Activated naive CD8-positive, alpha-beta T cell treated with anti-CD3 and anti-CD28 coated beads, Interleukin-2, amount 50 U/mL, for 16 hours (primary cell): ENCODE results near the gene IMMP2L.

Source experiments
- DNase-seq: peaks from one replicate; pipeline ENCODE4 v3.0.0-alpha.2; 2020; ENCODE audit warnings: low read depth, low spot score

IMMP2L gene

GRCh38 chr7:111104710-111105109, 457.6 kb downstream of the IMMP2L start:
- no peak for DNase-seq

DNA sequence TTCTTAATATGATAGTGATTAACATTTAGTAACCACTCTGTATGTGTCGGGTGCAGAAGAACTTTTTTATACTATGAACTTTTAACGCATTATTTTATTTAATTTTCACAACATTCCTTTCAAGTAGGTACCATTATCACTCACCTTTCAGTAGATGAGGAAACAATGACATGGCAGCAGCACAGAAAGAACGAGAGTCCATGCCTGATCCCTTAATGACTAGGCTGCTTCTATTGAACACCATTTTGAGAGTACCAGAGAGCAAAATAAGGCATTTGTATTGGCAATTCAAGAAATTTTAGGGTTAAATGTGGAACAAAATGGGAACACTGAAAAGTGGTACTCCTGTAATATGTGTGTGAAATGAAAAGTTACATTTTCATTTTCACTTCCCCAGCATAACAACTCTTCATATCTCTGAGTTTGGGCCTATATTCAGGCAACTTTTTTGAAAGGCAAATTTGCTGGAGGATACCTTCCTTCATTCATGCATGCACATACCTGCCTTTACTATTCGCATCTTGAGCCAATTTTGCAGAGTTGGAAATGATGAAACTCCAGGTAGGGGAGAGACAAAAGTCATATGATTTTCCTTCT, 458.5 kb downstream of the IMMP2L start:
- DNase-seq, result no peak

- no peak for DNase-seq
These were observed 459.2 kb downstream of the IMMP2L start for GRCh38 chr7:111103136-111103535.

GRCh38 chr7:111101856-111102646, 460.2 kb downstream of the IMMP2L start:
- no peak for DNase-seq

DNA sequence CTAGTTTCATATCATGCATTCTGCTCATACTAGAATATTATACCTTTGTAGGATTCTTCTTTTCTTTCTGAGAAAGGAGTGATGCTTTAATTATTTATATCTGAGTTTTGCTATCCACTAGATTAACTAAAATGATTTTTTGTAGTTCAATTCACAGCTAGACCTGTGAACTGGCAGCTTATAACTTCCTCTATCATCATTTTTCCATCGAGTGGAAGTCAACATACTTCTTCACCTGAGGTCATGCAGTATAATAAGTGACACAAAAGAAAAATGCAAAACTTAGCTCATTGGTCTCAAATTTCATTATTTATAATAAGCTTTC, 463.4 kb downstream of the IMMP2L start:
- no peak for DNase-seq

GRCh38 chr7:111098011-111098925, 464.0 kb downstream of the IMMP2L start:
- no peak for DNase-seq

- no peak for DNase-seq
These were observed 465.3 kb downstream of the IMMP2L start for GRCh38 chr7:111096997-111097396.

GRCh38 chr7:111094419-111094818, 467.9 kb downstream of the IMMP2L start:
- DNase-seq, result no peak

DNA sequence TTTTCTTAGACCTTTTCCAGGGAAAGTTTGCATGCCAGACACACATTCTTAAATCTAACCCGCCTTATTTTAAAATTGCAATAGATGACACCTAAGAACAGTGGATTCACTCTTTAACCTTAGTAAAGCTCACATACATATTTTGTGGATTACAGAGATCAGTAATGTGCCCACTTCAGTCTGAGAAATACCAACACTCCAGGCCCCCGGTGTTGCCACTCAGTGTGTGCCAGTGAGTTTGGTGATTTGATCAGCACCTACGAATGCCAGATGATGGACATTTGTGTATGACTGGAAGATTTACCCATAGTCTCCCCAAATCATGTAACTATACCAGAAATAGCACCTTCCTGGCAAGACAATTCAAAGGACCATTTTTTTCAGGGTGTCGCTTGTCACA, 468.8 kb downstream of the IMMP2L start:
- DNase-seq, result no peak

DNA sequence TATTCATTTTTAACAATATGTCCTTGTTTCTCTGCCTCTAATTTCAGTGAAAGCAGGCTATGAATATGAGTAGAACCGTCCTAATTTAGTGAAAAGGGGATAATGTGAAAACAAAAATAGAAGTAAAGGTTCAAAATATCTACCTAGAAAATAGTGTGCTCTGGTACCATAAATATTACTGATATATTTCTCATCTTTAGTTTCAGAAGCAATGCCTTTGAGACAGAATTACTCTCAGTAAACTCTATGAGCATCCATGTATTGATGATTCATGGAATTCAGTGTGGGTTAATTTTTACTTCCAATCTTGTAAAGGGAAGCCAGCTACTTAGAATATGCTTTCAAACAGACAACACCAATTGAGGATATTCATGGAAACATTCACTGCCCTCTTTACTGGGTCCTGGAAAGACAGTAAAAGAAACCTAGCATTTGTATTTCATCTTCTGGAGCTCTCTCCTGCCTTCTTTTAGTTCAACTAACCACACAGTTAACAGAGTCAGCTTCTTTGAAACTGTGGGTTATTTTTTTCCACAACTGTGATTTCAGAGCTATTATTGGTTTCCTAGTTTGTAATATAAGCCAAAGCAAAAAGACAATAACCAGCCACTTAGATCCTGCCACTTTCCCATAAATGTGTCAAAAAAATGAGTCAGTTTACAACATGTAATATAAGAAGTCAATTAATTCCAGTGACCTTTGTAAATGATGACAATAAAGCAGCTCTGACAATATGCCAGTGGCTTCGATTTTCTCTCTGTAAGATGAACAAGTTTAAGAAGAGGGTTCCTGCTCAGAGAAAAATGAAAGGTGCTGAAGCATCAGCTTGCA, 469.7 kb downstream of the IMMP2L start:
- no peak for DNase-seq

DNA sequence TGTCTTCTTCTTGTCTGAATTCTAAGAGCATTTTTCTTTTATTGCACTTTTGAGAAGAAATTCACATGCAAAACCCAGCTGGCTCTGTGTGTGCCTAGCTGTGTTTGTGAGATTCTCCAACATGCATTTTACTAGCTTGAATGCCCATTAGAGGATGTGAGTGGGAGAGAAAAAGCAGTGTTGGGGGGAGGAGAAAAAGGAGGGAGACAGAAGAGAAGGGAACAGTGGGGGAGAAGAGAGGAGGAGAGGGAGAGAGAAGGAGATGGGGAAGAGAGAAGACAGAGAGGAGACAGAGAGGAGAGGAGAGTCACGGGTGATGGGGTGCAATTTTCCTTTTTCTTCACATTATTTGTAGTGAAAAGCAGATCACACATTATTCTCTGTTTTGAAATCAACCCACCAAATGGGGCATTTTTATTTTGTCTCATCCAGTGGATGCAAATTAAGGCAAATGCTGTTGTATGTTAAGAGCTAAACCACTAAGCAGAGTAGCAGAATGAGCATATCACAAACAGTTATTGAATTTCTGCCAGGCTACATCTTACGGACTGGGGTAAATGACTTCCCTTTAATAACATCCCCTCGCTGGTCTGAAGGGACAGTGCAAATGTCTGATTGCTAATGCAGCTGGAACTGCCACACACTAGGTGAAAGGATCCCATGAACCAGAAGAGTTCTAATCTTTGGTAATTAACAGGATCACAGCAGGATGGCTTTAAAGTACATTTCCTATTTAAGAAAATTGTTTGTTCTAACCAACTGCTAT, 470.5 kb downstream of the IMMP2L start:
- DNase-seq, result no peak

DNA sequence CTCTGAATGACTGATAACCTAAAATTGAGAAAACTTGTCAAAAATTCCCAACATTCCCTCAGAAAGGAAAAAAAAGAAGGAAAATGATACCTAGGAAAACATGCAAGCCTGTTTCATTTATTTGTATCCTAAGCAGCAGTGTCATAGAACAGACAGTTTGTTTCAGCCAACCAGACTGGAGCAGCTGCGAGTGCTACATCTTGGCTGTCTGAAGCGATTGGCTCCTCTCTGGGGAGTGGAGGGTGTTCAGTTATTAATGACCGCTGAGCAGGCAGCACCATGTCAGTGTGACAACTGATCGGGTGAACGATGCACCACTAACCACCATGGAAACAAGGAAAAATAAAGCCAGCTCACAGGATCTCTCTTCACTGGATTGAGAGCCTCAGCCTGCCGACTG, 471.4 kb downstream of the IMMP2L start, which contains the start of gene LRRN3:
TSS of gene LRRN3 (plus strand) at position 282 of the 400 bp plus-strand sequence. CDS start 31,646 bp downstream, outside the sequence.
- DNase-seq, result peak; percentile 26

DNA sequence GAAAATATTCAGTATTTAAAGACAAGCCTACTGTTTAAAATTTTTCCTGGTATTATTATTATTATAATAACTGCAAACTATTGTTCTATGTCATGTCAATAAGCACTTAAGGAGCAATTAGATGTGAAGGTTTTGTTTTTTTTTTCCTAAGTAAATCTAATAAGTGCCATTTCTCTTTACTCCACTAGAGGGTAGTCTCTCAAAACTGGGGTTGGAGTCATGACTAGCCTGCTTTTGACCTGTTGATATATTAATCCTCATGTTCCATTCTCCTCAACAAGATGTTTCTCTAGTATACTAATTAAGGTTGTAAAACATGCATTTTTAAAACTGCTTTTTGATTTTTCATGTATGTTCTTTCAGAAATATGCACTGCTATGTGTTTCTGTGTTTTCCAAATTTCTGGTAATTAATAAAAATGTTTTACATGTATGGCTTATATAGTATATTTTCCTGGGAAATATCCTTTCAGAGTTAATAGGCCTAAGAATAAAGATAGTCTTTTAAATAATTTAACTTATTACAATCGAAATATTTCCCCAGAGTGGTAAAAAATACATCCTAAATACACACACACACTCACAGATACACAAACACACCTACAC, 472.4 kb downstream of the IMMP2L start:
- DNase-seq, result no peak

- DNase-seq, result no peak
These were observed 474.0 kb downstream of the IMMP2L start for GRCh38 chr7:111088328-111088727.

GRCh38 chr7:111086532-111086931, 475.8 kb downstream of the IMMP2L start:
- no peak for DNase-seq

- DNase-seq, result no peak
These were observed 476.9 kb downstream of the IMMP2L start for GRCh38 chr7:111085356-111085755.

DNA sequence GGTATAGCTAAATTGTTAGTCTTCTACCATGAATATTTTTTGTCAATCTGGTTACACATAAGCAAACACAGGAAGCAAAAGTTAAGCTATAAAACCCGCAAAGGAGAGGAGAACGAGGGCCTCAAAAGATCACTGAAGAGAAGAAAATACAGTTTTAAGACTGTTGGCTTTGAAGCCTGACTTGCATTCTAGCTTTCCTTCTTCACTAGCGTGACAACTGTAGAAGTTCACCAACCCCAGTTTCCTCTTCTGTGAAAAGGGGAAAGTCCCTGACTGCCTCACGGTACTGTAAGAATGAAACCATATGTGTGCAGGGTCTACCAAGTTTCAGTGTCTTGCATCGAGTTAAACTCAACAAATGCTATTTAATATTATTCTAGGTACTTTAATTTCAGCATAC, 478.9 kb downstream of the IMMP2L start:
- DNase-seq, result no peak

DNA sequence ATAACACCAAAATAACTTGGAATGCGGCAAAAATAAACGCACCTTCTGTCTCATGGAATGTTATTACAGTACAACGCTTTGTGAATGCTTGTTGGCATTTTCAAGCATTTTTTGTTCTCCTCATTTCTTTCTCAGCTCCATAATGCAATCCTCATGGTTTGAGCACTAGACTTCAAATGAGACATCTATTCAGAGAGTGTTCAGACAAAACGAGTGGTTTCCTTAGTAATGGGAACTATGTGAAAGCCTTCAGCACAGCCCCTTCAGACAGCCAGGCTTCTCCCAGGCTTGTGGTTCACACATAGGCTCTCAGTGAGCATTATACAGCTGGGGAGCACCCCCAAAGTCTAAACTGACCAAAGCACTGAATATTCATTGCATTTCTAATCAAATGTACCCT, 479.9 kb downstream of the IMMP2L start:
- DNase-seq, result no peak

DNA sequence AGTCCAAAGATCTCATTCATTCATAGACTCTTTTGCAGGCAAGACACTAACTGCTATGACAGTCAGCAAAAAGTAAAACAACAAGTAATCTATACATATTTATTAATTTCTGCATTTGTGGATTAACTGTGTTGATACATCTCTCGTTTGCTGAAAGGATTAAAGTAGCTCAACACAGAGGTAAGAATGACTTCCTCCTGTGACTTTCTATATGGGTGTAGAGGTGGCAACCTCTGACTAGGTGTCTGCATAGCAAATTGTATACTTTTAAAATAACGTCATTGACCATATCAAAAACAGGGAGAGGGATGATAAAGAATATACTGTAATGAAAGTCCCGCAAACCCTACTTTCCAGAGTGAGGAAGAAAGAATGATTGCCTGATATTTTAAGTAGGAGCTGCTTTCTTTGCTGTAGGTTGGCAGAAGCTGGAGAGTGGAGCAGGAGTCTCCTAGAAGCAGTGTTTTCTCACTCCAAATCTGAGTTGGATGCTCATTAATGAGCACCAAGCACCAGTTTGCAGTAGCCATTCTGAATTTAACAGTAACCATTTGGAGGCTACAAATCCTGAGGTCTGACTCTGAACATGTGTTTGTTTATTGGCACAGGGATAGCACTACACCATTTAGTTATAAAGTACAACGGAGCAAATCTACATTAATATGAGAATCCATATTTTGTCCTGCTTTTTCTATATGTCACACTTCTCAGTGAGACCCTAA, 480.6 kb downstream of the IMMP2L start:
- no peak for DNase-seq
